Upper lobe of left lung (tissue), 6 donors: ENCODE data around the gene AXIN1. TPM values are rescaled to one million over a fixed set of nuclear protein-coding genes. Genes with fewer than 3 reads are reported as not detected.
A peak's percentile ranks its signal among the peaks of the same experiment; 100 is the strongest.

Experiments
- ATAC-seq, 2 donors: fragments of 200-7000 bp; cut with Tn5 transposase; one replicate each; pipeline ENCODE4 v1.9.1; 2022; ENCODE audit warnings: mild to moderate bottlenecking in 2 of 2, moderate library complexity in 2 of 2; ENCODE audit not compliant: low FRiP score in 2 of 2
- DNase-seq, 2 donors: peaks; one replicate each; pipeline ENCODE4 v3.0.0-alpha.2; 2019 to 2020
- H3K27ac ChIP-seq, 4 donors: fragments of 200-600 bp; sonication (generic); one replicate each; pipeline ENCODE4 v1.5.1; 2016 to 2019
- H3K27me3 ChIP-seq, 4 donors: fragments of 200-600 bp; sonication (generic); one replicate each; pipeline ENCODE4 v1.5.1; 2017 to 2019
- H3K36me3 ChIP-seq, 4 donors: fragments of 200-600 bp; sonication (generic); one replicate each; pipeline ENCODE4 v1.5.1; 2016 to 2019
- H3K4me1 ChIP-seq, 4 donors: fragments of 200-600 bp; sonication (generic); one replicate each; pipeline ENCODE4 v1.5.1; 2018 to 2019
- H3K4me3 ChIP-seq, 4 donors: fragments of 200-600 bp; sonication (generic); one replicate each; pipeline ENCODE4 v1.5.1; 2017 to 2019; ENCODE audit warnings: mild to moderate bottlenecking in 2 of 4, moderate library complexity in 1 of 4
- H3K9me3 ChIP-seq, 4 donors: fragments of 200-600 bp; sonication (generic); one replicate each; pipeline ENCODE4 v1.5.1; 2018 to 2019
- EP300 ChIP-seq, 4 donors: sonication (generic); formaldehyde crosslinking; IDR thresholded peaks; one replicate each; pipeline ENCODE4 v1.5.1; 2017; ENCODE audit warnings: antibody characterized with exemption in 4 of 4, control low read depth in 2 of 4
- POLR2A ChIP-seq, 4 donors: fragments of 450-650 bp; IDR thresholded peaks; one replicate each; pipeline ENCODE4 v1.5.1; 2016 to 2017; ENCODE audit warnings: antibody characterized with exemption in 4 of 4, mild to moderate bottlenecking in 2 of 4
- POLR2AphosphoS5 ChIP-seq, 2 donors: sonication (generic); formaldehyde crosslinking; IDR thresholded peaks; one replicate each; pipeline ENCODE4 v1.5.1; 2017; ENCODE audit warnings: antibody characterized with exemption in 2 of 2
- WGBS, 2 donors: methylation state at CpG; one replicate each; pipeline ENCODE4 v1.1.5; 2017 to 2018; 5-methylcytosine and 5-hydroxymethylcytosine counted together
- total RNA-seq, 6 donors: library from RNA; depleted of rRNA in 4 of 6; stranded (reverse); fragments of >200 nt in 4 of 6; gene quantifications; one replicate each; pipeline versions ENCODE4 v1.1.0 to v1.2.1, GENCODE V29; 2016 to 2021
- TF ChIP-seq, protein P1 (sequence below), 6 experiments: fragments of 450-650 bp in 4 of 6; fragments of 200-600 bp in 2 of 6; sonication (generic) in 2 of 6; IDR thresholded peaks; one replicate each; pipeline ENCODE4 v1.5.1; 2016 to 2019; ENCODE audit warnings: antibody characterized with exemption in 6 of 6
- donor health status: DM: no; HTN: no; CAD: no; lungs with moderate emphysema.
- donor health status: DM: no; HTN: yes; CAD: no; lungs with severe emphysema.

AXIN1 gene
- total RNA-seq, 6 donors from 2014 or later: 26.8 to 45.9 (median 31.9) TPM

DNA sequence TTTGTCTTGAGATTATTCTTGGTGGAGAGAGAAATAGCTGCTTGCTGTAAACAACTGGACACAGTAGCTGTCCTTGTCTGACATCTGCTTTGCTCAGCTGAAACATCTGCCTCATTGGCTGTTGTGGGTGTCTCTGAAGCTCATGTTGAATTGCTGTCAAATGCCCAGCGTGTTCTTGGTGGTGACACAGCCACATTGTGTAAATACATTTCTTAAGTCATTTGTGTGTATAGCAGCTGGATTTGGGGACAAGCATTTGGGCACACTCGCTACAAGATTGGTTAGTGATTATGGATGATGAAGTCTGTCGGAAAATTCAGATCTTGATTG lies 112.6 kb downstream of the AXIN1 start:
- Histone ChIP-seq H3K4me1 (peaks cover 7 to 36% (median 8%) of the 10 kb centered on the region in 4 donors), H3K27me3 (no peaks in the 10 kb centered on the region), H3K9me3 (no peaks in the 10 kb centered on the region), H3K27ac (peak overlapping the region in 1 of 4 donors; percentile 19), H3K36me3 (no peaks in the 10 kb centered on the region), H3K4me3 (no peak overlapping the region)
- DNase-seq: no peak
- no peak for ATAC-seq
- TF ChIP-seq POLR2AphosphoS5 (IDR thresholded peaks at IDR 0.05) (no peak), POLR2A (IDR thresholded peaks at IDR 0.05) (no peak), EP300 (IDR thresholded peaks at IDR 0.05) (no peak)
- TF ChIP-seq, protein P1, sequence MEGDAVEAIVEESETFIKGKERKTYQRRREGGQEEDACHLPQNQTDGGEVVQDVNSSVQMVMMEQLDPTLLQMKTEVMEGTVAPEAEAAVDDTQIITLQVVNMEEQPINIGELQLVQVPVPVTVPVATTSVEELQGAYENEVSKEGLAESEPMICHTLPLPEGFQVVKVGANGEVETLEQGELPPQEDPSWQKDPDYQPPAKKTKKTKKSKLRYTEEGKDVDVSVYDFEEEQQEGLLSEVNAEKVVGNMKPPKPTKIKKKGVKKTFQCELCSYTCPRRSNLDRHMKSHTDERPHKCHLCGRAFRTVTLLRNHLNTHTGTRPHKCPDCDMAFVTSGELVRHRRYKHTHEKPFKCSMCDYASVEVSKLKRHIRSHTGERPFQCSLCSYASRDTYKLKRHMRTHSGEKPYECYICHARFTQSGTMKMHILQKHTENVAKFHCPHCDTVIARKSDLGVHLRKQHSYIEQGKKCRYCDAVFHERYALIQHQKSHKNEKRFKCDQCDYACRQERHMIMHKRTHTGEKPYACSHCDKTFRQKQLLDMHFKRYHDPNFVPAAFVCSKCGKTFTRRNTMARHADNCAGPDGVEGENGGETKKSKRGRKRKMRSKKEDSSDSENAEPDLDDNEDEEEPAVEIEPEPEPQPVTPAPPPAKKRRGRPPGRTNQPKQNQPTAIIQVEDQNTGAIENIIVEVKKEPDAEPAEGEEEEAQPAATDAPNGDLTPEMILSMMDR (IDR thresholded peaks at IDR 0.05): no peak
- 64 to 67% methylated on average over 3 of the region's 3 CpGs for WGBS, 2 donors

Other genes starting within 250 kb of the AXIN1 start
- gene NPRL3, start 214.1 kb downstream of the AXIN1 start, total RNA-seq: 10 to 100 TPM; 22.6 to 70.2 (median 29.7) TPM
- gene HBZ, start 200.1 kb downstream of the AXIN1 start, total RNA-seq: 1 to 10 TPM in 2 of 6 donors, not detected in 4; 1.1 to 1.2 TPM
- 1 to 10 TPM in 1 of 6 donors, not detected in 5; 1.7 TPM for gene HBM, start 186.7 kb downstream of the AXIN1 start, total RNA-seq
- gene HBA2, start 179.8 kb downstream of the AXIN1 start, total RNA-seq: 1,000 to 10,000 TPM in 1 of 6 donors, 100 to 1,000 TPM in 3, 10 to 100 TPM in 2; 40.1 to 1,032 (median 301) TPM
- gene HBA1, start 176.0 kb downstream of the AXIN1 start, total RNA-seq: 100 to 1,000 TPM in 3 of 6 donors, 10 to 100 TPM in 2, not detected in 1; 52.7 to 591 (median 286) TPM
- gene HBQ1, start 172.3 kb downstream of the AXIN1 start, total RNA-seq: not detected
- 100 to 1,000 TPM in 3 of 6 donors, 10 to 100 TPM in 3; 57.9 to 394 (median 108) TPM for gene LUC7L, start 123.3 kb downstream of the AXIN1 start, total RNA-seq
- 10 to 100 TPM; 55.4 to 92.7 (median 66.0) TPM for gene FAM234A, start 117.9 kb downstream of the AXIN1 start, total RNA-seq
- 10 to 100 TPM in 2 of 6 donors, 1 to 10 TPM in 4; 1.9 to 16.8 (median 5.5) TPM for gene RGS11, start 76.8 kb downstream of the AXIN1 start, total RNA-seq
- gene ARHGDIG, start 72.1 kb downstream of the AXIN1 start, total RNA-seq: under 1 TPM in 1 of 6 donors, not detected in 5; 0.91 TPM
- gene PDIA2, start 69.6 kb downstream of the AXIN1 start, total RNA-seq: under 1 TPM in 2 of 6 donors, not detected in 4; 0.52 to 0.64 TPM
- gene MRPL28, start 17.8 kb upstream of the AXIN1 start, total RNA-seq: 10 to 100 TPM; 48.8 to 83.9 (median 58.4) TPM
- gene PGAP6, start 29.3 kb upstream of the AXIN1 start, total RNA-seq: 100 to 1,000 TPM in 3 of 6 donors, 10 to 100 TPM in 3; 27.9 to 150 (median 96.4) TPM
- 10 to 100 TPM; 22.1 to 57.6 (median 41.8) TPM for gene NME4, start 44.5 kb upstream of the AXIN1 start, total RNA-seq
- gene DECR2, start 49.2 kb upstream of the AXIN1 start, total RNA-seq: 10 to 100 TPM in 5 of 6 donors, 1 to 10 TPM in 1; 8.6 to 22.4 (median 14.6) TPM
- gene RAB11FIP3, start 72.9 kb upstream of the AXIN1 start, total RNA-seq: 10 to 100 TPM; 38.9 to 95.3 (median 43.8) TPM
- gene CAPN15, start 175.0 kb upstream of the AXIN1 start, total RNA-seq: 10 to 100 TPM; 27.3 to 84.5 (median 66.1) TPM
- not detected for gene PRR35, start 207.7 kb upstream of the AXIN1 start, total RNA-seq
- 1 to 10 TPM; 1.2 to 7.8 (median 3.3) TPM for gene NHLRC4, start 214.3 kb upstream of the AXIN1 start, total RNA-seq
- gene PIGQ, start 217.2 kb upstream of the AXIN1 start, total RNA-seq: 100 to 1,000 TPM in 2 of 6 donors, 10 to 100 TPM in 4; 42.7 to 153 (median 79.6) TPM
- 100 to 1,000 TPM in 1 of 6 donors, 10 to 100 TPM in 5; 40.5 to 101 (median 61.5) TPM for gene RAB40C, start 237.3 kb upstream of the AXIN1 start, total RNA-seq